ENCODE measurements around the gene TIRAP.

TIRAP gene

DNA sequence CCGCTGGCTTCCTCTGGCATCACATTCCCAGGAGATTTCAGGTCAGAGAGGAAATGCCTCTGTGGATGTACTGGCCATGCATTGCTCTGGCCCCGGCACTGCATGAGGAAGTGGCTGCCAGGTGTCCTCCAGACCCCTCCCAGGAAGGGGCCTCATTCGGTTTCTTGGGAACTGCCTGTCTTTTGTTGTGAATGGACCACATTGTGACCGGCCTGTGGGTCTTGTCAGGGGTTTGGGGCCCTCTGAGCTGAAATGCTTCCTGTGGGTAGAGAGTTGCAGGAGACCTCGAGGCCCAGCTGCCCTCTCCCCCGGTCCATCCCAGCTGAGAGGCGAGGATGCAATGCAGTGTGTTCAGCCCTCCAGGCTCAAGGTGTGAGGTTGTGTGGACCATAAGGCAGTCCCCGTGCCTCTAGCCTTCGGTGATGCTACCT, 53.8 kb downstream of the TIRAP start (continued):
- TF ChIP-seq, protein P1, sequence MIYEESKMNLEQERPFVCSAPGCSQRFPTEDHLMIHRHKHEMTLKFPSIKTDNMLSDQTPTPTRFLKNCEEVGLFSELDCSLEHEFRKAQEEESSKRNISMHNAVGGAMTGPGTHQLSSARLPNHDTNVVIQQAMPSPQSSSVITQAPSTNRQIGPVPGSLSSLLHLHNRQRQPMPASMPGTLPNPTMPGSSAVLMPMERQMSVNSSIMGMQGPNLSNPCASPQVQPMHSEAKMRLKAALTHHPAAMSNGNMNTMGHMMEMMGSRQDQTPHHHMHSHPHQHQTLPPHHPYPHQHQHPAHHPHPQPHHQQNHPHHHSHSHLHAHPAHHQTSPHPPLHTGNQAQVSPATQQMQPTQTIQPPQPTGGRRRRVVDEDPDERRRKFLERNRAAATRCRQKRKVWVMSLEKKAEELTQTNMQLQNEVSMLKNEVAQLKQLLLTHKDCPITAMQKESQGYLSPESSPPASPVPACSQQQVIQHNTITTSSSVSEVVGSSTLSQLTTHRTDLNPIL (CRISPR knock-in tag; IDR thresholded peaks at IDR 0.05; ENCODE audit: low read depth): no peak

GRCh38 chr11:126337126-126337473, 54.2 kb downstream of the TIRAP start:
- no peak for ATAC-seq
- no peak for TF ChIP-seq TSHZ2 (CRISPR knock-in tag; IDR thresholded peaks at IDR 0.05)
- TF ChIP-seq OSR1 (CRISPR knock-in tag; IDR thresholded peaks at IDR 0.05): no peak
- no peak for TF ChIP-seq ESRRG (CRISPR knock-in tag; IDR thresholded peaks at IDR 0.05)
- TF ChIP-seq POU6F1 (CRISPR knock-in tag; IDR thresholded peaks at IDR 0.05; ENCODE audit: borderline replicate concordance, low read depth): no peak
- TF ChIP-seq TCF4 (CRISPR knock-in tag; IDR thresholded peaks at IDR 0.05; ENCODE audit: borderline replicate concordance): no peak
- TF ChIP-seq, protein P1 (CRISPR knock-in tag; IDR thresholded peaks at IDR 0.05; ENCODE audit: low read depth): no peak
- TF ChIP-seq SNAI2 (CRISPR knock-in tag; IDR thresholded peaks at IDR 0.05): no peak
- no peak for TF ChIP-seq BACH2 (CRISPR knock-in tag; IDR thresholded peaks at IDR 0.05; ENCODE audit: borderline replicate concordance)
- TF ChIP-seq ARNTL (CRISPR knock-in tag; IDR thresholded peaks at IDR 0.05; ENCODE audit: borderline replicate concordance, low read depth): no peak
- TF ChIP-seq ZFP30 (CRISPR knock-in tag; IDR thresholded peaks at IDR 0.05): no peak
- TF ChIP-seq ZNF70 (CRISPR knock-in tag; IDR thresholded peaks at IDR 0.05): no peak
- TF ChIP-seq ZNF565 (CRISPR knock-in tag; conservative IDR thresholded peaks at IDR 0.05; ENCODE audit: low read depth): no peak
- no peak for TF ChIP-seq TOX (CRISPR knock-in tag; IDR thresholded peaks at IDR 0.05; ENCODE audit: borderline replicate concordance)
- TF ChIP-seq RARB (CRISPR knock-in tag; IDR thresholded peaks at IDR 0.05): no peak
- TF ChIP-seq ZFP3 (CRISPR knock-in tag; IDR thresholded peaks at IDR 0.05): no peak
- TF ChIP-seq PPARA (CRISPR knock-in tag; IDR thresholded peaks at IDR 0.05; ENCODE audit: borderline replicate concordance): no peak
- TF ChIP-seq, protein P2, sequence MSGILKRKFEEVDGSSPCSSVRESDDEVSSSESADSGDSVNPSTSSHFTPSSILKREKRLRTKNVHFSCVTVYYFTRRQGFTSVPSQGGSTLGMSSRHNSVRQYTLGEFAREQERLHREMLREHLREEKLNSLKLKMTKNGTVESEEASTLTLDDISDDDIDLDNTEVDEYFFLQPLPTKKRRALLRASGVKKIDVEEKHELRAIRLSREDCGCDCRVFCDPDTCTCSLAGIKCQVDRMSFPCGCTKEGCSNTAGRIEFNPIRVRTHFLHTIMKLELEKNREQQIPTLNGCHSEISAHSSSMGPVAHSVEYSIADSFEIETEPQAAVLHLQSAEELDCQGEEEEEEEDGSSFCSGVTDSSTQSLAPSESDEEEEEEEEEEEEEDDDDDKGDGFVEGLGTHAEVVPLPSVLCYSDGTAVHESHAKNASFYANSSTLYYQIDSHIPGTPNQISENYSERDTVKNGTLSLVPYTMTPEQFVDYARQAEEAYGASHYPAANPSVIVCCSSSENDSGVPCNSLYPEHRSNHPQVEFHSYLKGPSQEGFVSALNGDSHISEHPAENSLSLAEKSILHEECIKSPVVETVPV (CRISPR knock-in tag; IDR thresholded peaks at IDR 0.05): no peak
- TF ChIP-seq ISL1 (CRISPR knock-in tag; IDR thresholded peaks at IDR 0.05): no peak

- TF ChIP-seq TSHZ2 (CRISPR knock-in tag; IDR thresholded peaks at IDR 0.05) (no peak), TOX (CRISPR knock-in tag; IDR thresholded peaks at IDR 0.05; ENCODE audit: borderline replicate concordance) (no peak)
- no peak for ATAC-seq
Observed at GRCh38 chr11:126337474-126338241, 54.8 kb downstream of the TIRAP start.

All from SK-N-SH treated with all-trans-retinoic acid at 6 μM for 48 hours (cell line).